GM12873 (cell line): ENCODE measurements around the gene COL9A1.

Source experiments
- TF ChIP-seq, protein P1 (sequence below): IDR thresholded peaks from 2 replicates; pipeline ENCODE4 v1.5.1; 2012; ENCODE audit warnings: low read depth, mild to moderate bottlenecking, moderate library complexity, low read length, control low read depth; ENCODE audit not compliant: insufficient read depth; ENCODE audit errors: missing control alignments

Gene COL9A1

DNA sequence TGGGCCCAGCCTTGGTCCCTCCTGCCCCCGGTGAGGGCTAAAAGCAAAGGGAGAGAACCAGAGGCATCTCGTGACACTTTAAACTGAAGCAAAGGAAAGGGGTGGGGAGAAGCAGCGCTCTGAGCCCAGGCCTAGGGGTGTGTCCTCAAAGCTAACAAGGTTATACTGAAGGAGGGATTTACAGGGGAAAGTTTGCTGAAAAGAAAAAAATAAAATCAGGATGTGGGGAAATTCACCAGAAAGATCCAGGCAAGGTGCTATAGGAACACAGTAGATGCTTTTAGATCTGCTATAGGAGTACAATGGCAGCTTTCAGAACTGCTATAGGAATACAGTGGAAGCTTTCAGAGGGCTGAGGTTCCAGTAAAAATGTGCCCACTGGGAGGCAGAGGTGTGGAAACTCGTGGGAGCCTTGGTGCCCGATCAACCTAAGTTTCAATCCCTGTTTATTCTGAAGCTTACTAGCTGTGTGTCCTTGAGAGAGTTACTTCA lies at the start of gene COL9A1:
Gene COL9A1 (minus strand): TSS at position 51 of the 492 bp plus-strand sequence. CDS start 160 bp downstream, outside the sequence.
- TF ChIP-seq, protein P1, sequence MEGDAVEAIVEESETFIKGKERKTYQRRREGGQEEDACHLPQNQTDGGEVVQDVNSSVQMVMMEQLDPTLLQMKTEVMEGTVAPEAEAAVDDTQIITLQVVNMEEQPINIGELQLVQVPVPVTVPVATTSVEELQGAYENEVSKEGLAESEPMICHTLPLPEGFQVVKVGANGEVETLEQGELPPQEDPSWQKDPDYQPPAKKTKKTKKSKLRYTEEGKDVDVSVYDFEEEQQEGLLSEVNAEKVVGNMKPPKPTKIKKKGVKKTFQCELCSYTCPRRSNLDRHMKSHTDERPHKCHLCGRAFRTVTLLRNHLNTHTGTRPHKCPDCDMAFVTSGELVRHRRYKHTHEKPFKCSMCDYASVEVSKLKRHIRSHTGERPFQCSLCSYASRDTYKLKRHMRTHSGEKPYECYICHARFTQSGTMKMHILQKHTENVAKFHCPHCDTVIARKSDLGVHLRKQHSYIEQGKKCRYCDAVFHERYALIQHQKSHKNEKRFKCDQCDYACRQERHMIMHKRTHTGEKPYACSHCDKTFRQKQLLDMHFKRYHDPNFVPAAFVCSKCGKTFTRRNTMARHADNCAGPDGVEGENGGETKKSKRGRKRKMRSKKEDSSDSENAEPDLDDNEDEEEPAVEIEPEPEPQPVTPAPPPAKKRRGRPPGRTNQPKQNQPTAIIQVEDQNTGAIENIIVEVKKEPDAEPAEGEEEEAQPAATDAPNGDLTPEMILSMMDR, result no peak

DNA sequence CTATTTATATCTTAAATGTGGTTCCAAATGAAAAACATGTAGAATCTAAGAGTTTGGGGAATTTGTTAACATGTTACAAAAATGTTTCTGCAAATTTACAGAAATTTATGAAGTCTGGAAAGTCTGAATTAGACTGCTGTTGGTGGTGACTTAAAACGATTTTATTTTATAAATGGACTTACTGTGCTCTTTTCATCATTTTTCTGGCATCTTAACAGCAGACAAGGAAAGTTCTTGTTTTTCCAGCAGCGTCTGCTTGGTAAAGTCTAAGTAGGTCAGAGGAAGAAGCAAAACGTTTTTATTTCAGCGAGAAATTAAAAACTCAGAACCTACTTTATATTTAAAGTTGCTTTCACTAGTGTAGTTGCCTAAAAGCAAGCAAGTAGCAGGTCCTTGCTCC lies 48.6 kb upstream of the COL9A1 start:
- TF ChIP-seq, protein P1, result no peak

DNA sequence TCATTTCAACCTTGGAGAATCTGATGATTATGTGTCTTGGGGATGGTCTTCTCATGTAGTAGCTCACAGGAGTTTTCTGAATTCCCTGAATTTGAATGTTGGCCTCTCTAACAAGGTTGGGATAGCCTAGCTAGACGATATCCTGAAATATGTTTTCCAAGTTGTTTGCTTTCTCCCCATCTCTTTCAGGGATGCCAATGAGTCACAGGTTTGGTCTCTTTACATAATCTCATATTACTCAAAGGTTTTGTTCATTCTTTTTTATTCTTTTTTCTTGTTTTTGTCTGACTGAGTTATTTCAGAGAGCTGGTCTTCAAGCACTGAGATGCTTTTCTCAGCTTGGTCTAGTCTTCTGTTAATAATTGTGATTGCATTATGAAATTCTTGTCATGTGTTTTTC lies 42.7 kb upstream of the COL9A1 start:
- TF ChIP-seq, protein P1, result no peak

DNA sequence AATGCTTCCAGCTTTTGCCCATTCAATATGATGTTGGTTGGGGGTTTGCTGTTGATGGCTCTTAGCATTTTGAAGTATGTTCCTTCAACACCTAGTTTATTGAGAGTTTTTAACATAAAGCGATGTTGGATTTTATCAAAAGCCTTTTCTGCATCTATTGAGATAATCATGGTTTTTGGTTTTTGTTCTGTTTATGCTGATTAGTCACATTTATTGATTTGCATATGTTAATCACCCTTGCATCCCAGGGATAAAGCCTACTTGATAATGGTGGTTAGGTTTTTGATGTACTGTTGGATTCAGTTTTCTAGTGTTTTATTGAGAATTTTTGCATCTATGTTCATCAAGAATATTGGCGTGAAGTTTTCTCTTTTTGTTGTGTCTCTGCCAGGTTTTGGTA lies 40.4 kb upstream of the COL9A1 start:
- TF ChIP-seq, protein P1, result no peak

DNA sequence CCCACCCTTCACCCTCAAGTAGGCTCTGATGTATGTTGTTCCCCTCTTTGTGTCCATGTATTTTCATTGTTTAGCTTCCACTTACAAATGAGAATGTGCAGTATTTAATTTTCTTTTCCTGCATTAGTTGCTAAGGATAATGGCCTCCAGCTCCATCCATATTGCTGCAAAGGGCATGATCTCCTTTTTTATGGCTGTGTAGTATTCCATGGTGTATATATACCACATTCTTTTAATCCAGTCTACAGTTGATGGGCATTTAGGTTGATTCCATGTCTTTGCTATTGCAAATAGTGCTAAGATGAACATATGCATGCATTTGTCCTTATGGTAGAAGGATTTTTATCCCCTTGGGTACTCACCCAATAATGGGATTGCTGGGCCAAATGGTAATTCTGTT lies 35.9 kb upstream of the COL9A1 start:
- TF ChIP-seq, protein P1, result no peak

DNA sequence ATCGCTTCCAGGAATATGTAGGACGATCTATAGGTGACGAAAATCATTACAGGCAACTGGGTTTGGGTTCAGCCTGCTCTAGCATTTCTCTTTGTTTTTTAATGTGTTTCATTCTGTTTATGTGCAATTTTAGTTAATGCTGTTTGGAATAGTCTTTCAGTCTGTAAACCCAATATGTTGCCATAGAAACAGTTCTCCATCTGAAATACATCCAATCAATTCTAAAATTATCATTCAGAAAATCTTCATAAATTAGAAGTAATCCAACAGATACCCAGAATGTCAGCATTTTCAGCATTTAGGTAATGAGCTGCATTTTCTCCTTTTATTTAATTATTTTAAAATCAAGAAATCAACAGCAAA lies 34.8 kb upstream of the COL9A1 start:
- TF ChIP-seq, protein P1, result no peak

DNA sequence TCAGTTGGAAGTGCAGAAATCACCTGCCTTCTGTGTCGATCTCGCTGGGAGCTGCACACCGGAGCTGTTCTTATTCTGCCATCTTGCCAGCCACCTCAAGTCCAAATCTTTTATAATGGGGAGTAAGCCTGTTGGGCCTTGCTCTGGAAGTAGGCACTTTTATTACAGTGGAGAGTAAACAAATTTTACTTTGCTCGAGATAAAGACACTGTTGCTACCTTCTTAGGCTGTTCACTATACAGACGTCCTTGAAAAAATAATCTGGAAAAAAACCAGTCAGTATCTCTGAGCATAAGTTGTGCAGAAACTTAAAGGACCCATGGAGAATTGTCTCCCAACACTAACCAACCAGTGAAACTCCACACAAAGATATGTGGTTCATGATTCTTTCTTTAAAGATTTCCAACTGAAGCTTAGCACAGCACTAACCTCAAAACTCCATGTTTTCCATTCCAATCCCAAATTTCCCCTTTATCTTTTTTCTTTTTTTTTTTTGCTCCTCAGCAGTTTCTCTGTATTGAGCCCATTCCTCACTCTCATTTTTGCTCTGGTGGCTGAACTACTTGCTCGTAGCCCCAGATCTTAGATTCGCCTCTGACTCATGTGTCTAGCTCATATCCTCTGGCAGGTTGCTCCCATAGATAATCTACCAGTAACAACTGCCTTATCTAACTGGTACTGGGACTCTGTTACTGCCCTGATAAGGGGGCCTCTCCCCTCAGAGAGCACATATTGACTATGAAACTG lies 34.3 kb upstream of the COL9A1 start:
- TF ChIP-seq, protein P1, result no peak
